H9 (cell line): ENCODE data around the gene GNG3. TPM values are rescaled to one million over a fixed set of nuclear protein-coding genes. Genes with fewer than 3 reads are reported as not detected.

Experiments
- DNase-seq: peaks from one replicate; pipeline ENCODE4 v3.0.0-alpha.2; 2017
- H2AFZ ChIP-seq: one replicate; pipeline ENCODE4 v1.6.1; 2013; ENCODE audit warnings: mild to moderate bottlenecking, low read length, control low read depth, moderate library complexity
- H2AK5ac ChIP-seq: 2 replicates; pipeline ENCODE4 v1.6.1; 2013; ENCODE audit warnings: low read length, control low read depth, mixed read lengths; ENCODE audit not compliant: insufficient read length
- H2BK120ac ChIP-seq: one replicate; pipeline ENCODE4 v1.6.1; 2013; ENCODE audit warnings: low read depth, mild to moderate bottlenecking, low read length, control low read depth, inconsistent platforms; ENCODE audit not compliant: poor library complexity, severe bottlenecking
- H2BK12ac ChIP-seq: 2 replicates; pipeline ENCODE4 v1.6.1; 2013; ENCODE audit warnings: low read length, control low read depth, mixed read lengths, low read depth; ENCODE audit not compliant: insufficient read length
- H2BK15ac ChIP-seq: 2 replicates; pipeline ENCODE4 v1.6.1; 2013; ENCODE audit warnings: low read depth, low read length, control low read depth
- H2BK20ac ChIP-seq: one replicate; pipeline ENCODE4 v1.6.1; 2013; ENCODE audit warnings: low read depth, mild to moderate bottlenecking, low read length, control low read depth, inconsistent platforms; ENCODE audit not compliant: poor library complexity, severe bottlenecking
- H2BK5ac ChIP-seq: 2 replicates; pipeline ENCODE4 v1.6.1; 2013; ENCODE audit warnings: low read length, control low read depth, mixed read lengths; ENCODE audit not compliant: insufficient read length
- H3K14ac ChIP-seq: 2 replicates; pipeline ENCODE4 v1.6.1; 2013; ENCODE audit warnings: low read length, control low read depth; ENCODE audit not compliant: insufficient read depth
- H3K18ac ChIP-seq: 2 replicates; pipeline ENCODE4 v1.6.1; 2013; ENCODE audit warnings: low read depth, mild to moderate bottlenecking, mixed read lengths, low read length, control low read depth; ENCODE audit not compliant: insufficient read length
- H3K23ac ChIP-seq: 2 replicates; pipeline ENCODE4 v1.6.1; 2013; ENCODE audit warnings: low read length, control low read depth, mixed read lengths, low read depth; ENCODE audit not compliant: insufficient read length
- H3K23me2 ChIP-seq: 2 replicates; pipeline ENCODE4 v1.6.1; 2013; ENCODE audit warnings: low read depth, mild to moderate bottlenecking, mixed read lengths, low read length, control low read depth; ENCODE audit not compliant: insufficient read length, poor library complexity, severe bottlenecking
- H3K27ac ChIP-seq: 2 replicates; pipeline ENCODE4 v1.5.1; 2013; ENCODE audit warnings: low read length, control low read depth, mixed read lengths, low read depth; ENCODE audit not compliant: insufficient read length
- H3K27me3 ChIP-seq: 2 replicates; pipeline ENCODE4 v1.6.1; 2013; ENCODE audit warnings: low read length, control low read depth, inconsistent platforms; ENCODE audit not compliant: insufficient read depth
- H3K4ac ChIP-seq: 2 replicates; pipeline ENCODE4 v1.6.1; 2013; ENCODE audit warnings: low read depth, mild to moderate bottlenecking, control low read depth, inconsistent platforms, low read length, moderate library complexity
- H3K4me1 ChIP-seq: 2 replicates; pipeline ENCODE4 v1.6.1; 2013; ENCODE audit warnings: low read length, control low read depth, inconsistent platforms; ENCODE audit not compliant: insufficient read depth
- H3K4me2 ChIP-seq: 2 replicates; pipeline ENCODE4 v1.6.1; 2013; ENCODE audit warnings: low read length, control low read depth, mixed read lengths; ENCODE audit not compliant: insufficient read length, insufficient read depth
- H3K56ac ChIP-seq: 2 replicates; pipeline ENCODE4 v1.6.1; 2013; ENCODE audit warnings: low read depth, mild to moderate bottlenecking, mixed read lengths, low read length, control low read depth; ENCODE audit not compliant: insufficient read length
- H3K79me1 ChIP-seq: 2 replicates; pipeline ENCODE4 v1.6.1; 2013; ENCODE audit warnings: low read depth, mild to moderate bottlenecking, moderate library complexity, low read length, control low read depth, inconsistent platforms; ENCODE audit not compliant: insufficient read depth, poor library complexity, severe bottlenecking
- H3K79me2 ChIP-seq: 2 replicates; pipeline ENCODE4 v1.6.1; 2013; ENCODE audit warnings: low read length, control low read depth, inconsistent platforms; ENCODE audit not compliant: insufficient read depth
- H3K9ac ChIP-seq: 2 replicates; pipeline ENCODE4 v1.6.1; 2013; ENCODE audit warnings: low read length, control low read depth, mixed read lengths; ENCODE audit not compliant: insufficient read length; ENCODE audit errors: extremely low read depth
- H3K9me3 ChIP-seq: one replicate; pipeline ENCODE4 v1.6.1; 2013; ENCODE audit warnings: low read depth, low read length, inconsistent platforms; ENCODE audit not compliant: control insufficient read depth
- H3T11ph ChIP-seq: one replicate; pipeline ENCODE4 v1.6.1; 2013; ENCODE audit warnings: mild to moderate bottlenecking, low read length, control low read depth, inconsistent platforms
- H4K20me1 ChIP-seq: one replicate; pipeline ENCODE4 v1.6.1; 2013; ENCODE audit not compliant: control insufficient read depth, insufficient read length, insufficient read depth
- H4K5ac ChIP-seq: 2 replicates; pipeline ENCODE4 v1.6.1; 2013; ENCODE audit warnings: low read depth, mild to moderate bottlenecking, mixed read lengths, low read length, control low read depth; ENCODE audit not compliant: insufficient read length
- H4K8ac ChIP-seq: replicated peaks from 2 replicates; pipeline ENCODE4 v1.6.1; 2013; ENCODE audit warnings: low read length, control low read depth, mixed read lengths, low read depth; ENCODE audit not compliant: insufficient read length
- H4K91ac ChIP-seq: 2 replicates; pipeline ENCODE4 v1.6.1; 2013; ENCODE audit warnings: low read depth, mild to moderate bottlenecking, moderate library complexity, mixed read lengths, low read length, control low read depth; ENCODE audit not compliant: insufficient read length
- H3K27ac Mint-ChIP-seq, 3 experiments: 2 replicates in 2 of 3; 3 replicates in 1 of 3; pipeline ENCODE4 v1.8.0; 2020 to 2021; ENCODE audit warnings: mixed read lengths in 3 of 3, mild to moderate bottlenecking in 1 of 3, moderate library complexity in 1 of 3
- H3K27me3 Mint-ChIP-seq: 2 replicates; pipeline ENCODE4 v1.8.0; 2021; ENCODE audit warnings: low read depth, mild to moderate bottlenecking, moderate library complexity, mixed read lengths
- H3K36me3 Mint-ChIP-seq, 3 experiments: 2 replicates in 2 of 3; 3 replicates in 1 of 3; pipeline ENCODE4 v1.8.0; 2020 to 2021; ENCODE audit warnings: low read depth in 3 of 3, mixed read lengths in 3 of 3; ENCODE audit not compliant: insufficient read depth in 1 of 3
- H3K4me1 Mint-ChIP-seq, 2 experiments: 2 replicates each; pipeline ENCODE4 v1.8.0; 2020; ENCODE audit warnings: mixed read lengths in 2 of 2
- H3K4me3 Mint-ChIP-seq, 2 experiments: 2 replicates in 1 of 2; 3 replicates in 1 of 2; pipeline ENCODE4 v1.8.0; 2020 to 2021; ENCODE audit warnings: mild to moderate bottlenecking in 2 of 2, mixed read lengths in 2 of 2, moderate library complexity in 1 of 2
- H3K9me3 Mint-ChIP-seq, 2 experiments: 2 replicates in 1 of 2; 3 replicates in 1 of 2; pipeline ENCODE4 v1.8.0; 2020; ENCODE audit warnings: mild to moderate bottlenecking in 2 of 2, mixed read lengths in 2 of 2, moderate library complexity in 1 of 2
- WGBS: extraction: QIAGEN DNeasy Blood & Tissue Kit; methylation state at CpG from one replicate; pipeline ENCODE4 v1.1.7; 2013; ENCODE audit warnings: missing lambda C conversion rate, low lambda C conversion rate, mixed read lengths; ENCODE audit not compliant: insufficient read length; ENCODE audit errors: extremely low coverage; 5-methylcytosine and 5-hydroxymethylcytosine counted together
- total RNA-seq: library from RNA; stranded (reverse); gene quantifications from 2 replicates; pipeline ENCODE4 v1.2.1, GENCODE V29; 2021
- TF ChIP-seq, protein P1 (sequence below): fragments of 200-600 bp; sonication (generic); conservative IDR thresholded peaks from 3 replicates; pipeline ENCODE4 v1.8.0; 2021; ENCODE audit warnings: antibody characterized with exemption, mild to moderate bottlenecking

GNG3 gene
- total RNA-seq, 1 experiment from 2014 or later: 3.2 TPM

DNA sequence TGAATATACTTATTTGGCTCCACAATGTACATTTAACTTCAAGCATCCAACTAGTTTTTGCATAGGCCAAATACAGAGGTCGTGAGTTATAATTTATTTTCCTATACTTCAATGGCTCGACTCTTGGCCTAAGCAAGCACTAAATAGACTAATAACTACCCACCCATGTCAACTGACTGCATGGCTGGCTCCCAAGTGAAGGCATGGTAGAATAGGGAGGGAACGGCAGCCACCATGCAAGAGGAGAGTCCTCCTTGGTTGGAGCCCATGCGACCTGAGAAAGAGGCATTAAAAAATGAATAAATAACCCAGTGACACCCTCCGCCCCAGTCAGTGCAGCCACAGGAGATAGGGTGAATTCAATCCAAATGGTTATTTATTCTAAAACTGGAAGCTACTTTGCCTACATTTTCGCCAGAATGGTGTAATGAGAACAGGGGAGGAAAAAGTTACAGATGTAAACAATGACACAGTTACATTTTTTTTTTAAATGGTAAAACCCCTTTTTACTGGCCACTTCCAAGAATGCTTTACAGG, 4.9 kb downstream of the GNG3 start:
- no peak overlapping the region for H2BK12ac ChIP-seq
- H2BK15ac ChIP-seq: no peak overlapping the region
- no peaks in the 10 kb centered on the region for H4K20me1 ChIP-seq
- no peak overlapping the region for H3K18ac ChIP-seq
- H4K91ac ChIP-seq: no peak overlapping the region
- Mint-ChIP-seq H3K9me3 (no peaks in the 10 kb centered on the region; a peak in 1 of 5 replicates), H3K27ac (peak overlapping the region in 1 of 3 experiments; percentile 87; a peak in 4 of 7 replicates), H3K27me3 (no peaks in the 10 kb centered on the region), H3K36me3 (peaks cover 40 to 70% (median 65%) of the 10 kb centered on the region in 3 experiments), H3K4me3 (peak overlapping the region in 1 of 2 experiments; percentile 45; a peak in 2 of 5 replicates), H3K4me1 (peaks cover 32 to 55% of the 10 kb centered on the region in 2 experiments)
- no peak overlapping the region for H4K5ac ChIP-seq
- H3K23ac ChIP-seq: no peak overlapping the region
- no peak overlapping the region for H2AFZ ChIP-seq
- H3K9ac ChIP-seq: no peak overlapping the region
- no peak for DNase-seq
- no peak overlapping the region for H3K14ac ChIP-seq
- H3K79me2 ChIP-seq: no peaks in the 10 kb centered on the region
- no peak overlapping the region for H3T11ph ChIP-seq
- peaks cover 2% of the 10 kb centered on the region for H3K79me1 ChIP-seq
- no peak overlapping the region for H2BK120ac ChIP-seq
- no peak overlapping the region for H2BK20ac ChIP-seq
- no peak overlapping the region for H4K8ac ChIP-seq
- TF ChIP-seq, protein P1, sequence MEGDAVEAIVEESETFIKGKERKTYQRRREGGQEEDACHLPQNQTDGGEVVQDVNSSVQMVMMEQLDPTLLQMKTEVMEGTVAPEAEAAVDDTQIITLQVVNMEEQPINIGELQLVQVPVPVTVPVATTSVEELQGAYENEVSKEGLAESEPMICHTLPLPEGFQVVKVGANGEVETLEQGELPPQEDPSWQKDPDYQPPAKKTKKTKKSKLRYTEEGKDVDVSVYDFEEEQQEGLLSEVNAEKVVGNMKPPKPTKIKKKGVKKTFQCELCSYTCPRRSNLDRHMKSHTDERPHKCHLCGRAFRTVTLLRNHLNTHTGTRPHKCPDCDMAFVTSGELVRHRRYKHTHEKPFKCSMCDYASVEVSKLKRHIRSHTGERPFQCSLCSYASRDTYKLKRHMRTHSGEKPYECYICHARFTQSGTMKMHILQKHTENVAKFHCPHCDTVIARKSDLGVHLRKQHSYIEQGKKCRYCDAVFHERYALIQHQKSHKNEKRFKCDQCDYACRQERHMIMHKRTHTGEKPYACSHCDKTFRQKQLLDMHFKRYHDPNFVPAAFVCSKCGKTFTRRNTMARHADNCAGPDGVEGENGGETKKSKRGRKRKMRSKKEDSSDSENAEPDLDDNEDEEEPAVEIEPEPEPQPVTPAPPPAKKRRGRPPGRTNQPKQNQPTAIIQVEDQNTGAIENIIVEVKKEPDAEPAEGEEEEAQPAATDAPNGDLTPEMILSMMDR: no peak
- H3K4me1 ChIP-seq: peaks cover 2% of the 10 kb centered on the region; the same call in 1 of the 2 replicates
- H3K9me3 ChIP-seq: no peaks in the 10 kb centered on the region
- no peak overlapping the region for H3K27ac ChIP-seq
- no peak overlapping the region for H2AK5ac ChIP-seq
- WGBS: no CpG with 5 or more reads among the region's 6 CpGs
- H2BK5ac ChIP-seq: no peak overlapping the region
- no peaks in the 10 kb centered on the region for H3K27me3 ChIP-seq
- H3K56ac ChIP-seq: no peak overlapping the region
- H3K4me2 ChIP-seq: no peak overlapping the region
- peaks cover 18% of the 10 kb centered on the region for H3K23me2 ChIP-seq
- H3K4ac ChIP-seq: no peak overlapping the region
